ENCODE measurements around the gene CAMK1G.

The CAMK1G gene

DNA sequence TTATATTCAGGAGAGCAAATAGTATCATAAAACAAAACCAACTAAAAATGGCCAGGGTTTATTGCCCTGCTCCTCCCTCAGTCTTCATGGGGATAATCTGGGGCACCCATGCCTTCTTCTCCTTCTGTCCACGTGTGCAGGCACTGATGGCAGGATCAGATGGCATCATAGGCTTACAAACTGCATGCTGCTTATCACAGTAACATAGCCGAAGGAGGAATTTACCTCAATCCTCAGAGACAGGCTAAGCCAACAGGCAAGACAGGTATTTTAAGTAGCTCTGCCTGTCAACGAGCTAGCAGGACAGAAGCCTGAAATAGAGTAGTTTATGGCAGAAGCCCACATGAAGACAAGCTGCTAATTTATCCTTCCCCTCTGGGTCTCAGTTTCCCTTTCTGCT is 59.3 kb downstream of the CAMK1G start:
- DNase-seq (ENCODE audit: low read depth in 1 of 2, low spot score in 1 of 2) = no peak
- TF ChIP-seq POLR2AphosphoS5 (IDR thresholded peaks at IDR 0.05; ENCODE audit: low read depth) (no peak), REST (IDR thresholded peaks at IDR 0.05; ENCODE audit: insufficient replicate concordance, low read depth) (no peak), SPI1 (IDR thresholded peaks at IDR 0.05; ENCODE audit: borderline replicate concordance, low read depth) (no peak), GABPA (IDR thresholded peaks at IDR 0.05; ENCODE audit: low read depth) (no peak)
- TF ChIP-seq, protein P1, sequence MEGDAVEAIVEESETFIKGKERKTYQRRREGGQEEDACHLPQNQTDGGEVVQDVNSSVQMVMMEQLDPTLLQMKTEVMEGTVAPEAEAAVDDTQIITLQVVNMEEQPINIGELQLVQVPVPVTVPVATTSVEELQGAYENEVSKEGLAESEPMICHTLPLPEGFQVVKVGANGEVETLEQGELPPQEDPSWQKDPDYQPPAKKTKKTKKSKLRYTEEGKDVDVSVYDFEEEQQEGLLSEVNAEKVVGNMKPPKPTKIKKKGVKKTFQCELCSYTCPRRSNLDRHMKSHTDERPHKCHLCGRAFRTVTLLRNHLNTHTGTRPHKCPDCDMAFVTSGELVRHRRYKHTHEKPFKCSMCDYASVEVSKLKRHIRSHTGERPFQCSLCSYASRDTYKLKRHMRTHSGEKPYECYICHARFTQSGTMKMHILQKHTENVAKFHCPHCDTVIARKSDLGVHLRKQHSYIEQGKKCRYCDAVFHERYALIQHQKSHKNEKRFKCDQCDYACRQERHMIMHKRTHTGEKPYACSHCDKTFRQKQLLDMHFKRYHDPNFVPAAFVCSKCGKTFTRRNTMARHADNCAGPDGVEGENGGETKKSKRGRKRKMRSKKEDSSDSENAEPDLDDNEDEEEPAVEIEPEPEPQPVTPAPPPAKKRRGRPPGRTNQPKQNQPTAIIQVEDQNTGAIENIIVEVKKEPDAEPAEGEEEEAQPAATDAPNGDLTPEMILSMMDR (IDR thresholded peaks at IDR 0.05; ENCODE audit: insufficient read depth, low read length) = no peak
- Histone ChIP-seq H3K27ac (replicated peaks) (no peak overlapping the region), H3K27me3 (ENCODE audit: insufficient read depth, poor library complexity, severe bottlenecking) (no peaks in the 10 kb centered on the region), H3K4me3 (replicated peaks; ENCODE audit: insufficient read depth, low read length) (no peak overlapping the region)

GRCh38 chr1:209643285-209644020 is 59.9 kb downstream of the CAMK1G start:
- no peak for DNase-seq (ENCODE audit: low read depth in 1 of 2, low spot score in 1 of 2)
- H3K27me3 ChIP-seq (ENCODE audit: insufficient read depth, poor library complexity, severe bottlenecking) = no peaks in the 10 kb centered on the region
- H3K4me3 ChIP-seq (replicated peaks; ENCODE audit: insufficient read depth, low read length) = no peak overlapping the region
- no peak for TF ChIP-seq POLR2AphosphoS5 (IDR thresholded peaks at IDR 0.05; ENCODE audit: low read depth)
- TF ChIP-seq SPI1 (IDR thresholded peaks at IDR 0.05; ENCODE audit: borderline replicate concordance, low read depth) = no peak
- no peak for TF ChIP-seq REST (IDR thresholded peaks at IDR 0.05; ENCODE audit: insufficient replicate concordance, low read depth)
- TF ChIP-seq, protein P1 (IDR thresholded peaks at IDR 0.05; ENCODE audit: insufficient read depth, low read length) = no peak
- H3K27ac ChIP-seq (replicated peaks) = no peak overlapping the region

- Histone ChIP-seq H3K27ac (replicated peaks) (no peak overlapping the region), H3K4me3 (replicated peaks; ENCODE audit: insufficient read depth, low read length) (no peak overlapping the region), H3K27me3 (ENCODE audit: insufficient read depth, poor library complexity, severe bottlenecking) (no peaks in the 10 kb centered on the region)
- DNase-seq (ENCODE audit: low read depth in 1 of 2, low spot score in 1 of 2) = no peak
- TF ChIP-seq, protein P1 (IDR thresholded peaks at IDR 0.05; ENCODE audit: insufficient read depth, low read length) = no peak
- no peak for TF ChIP-seq GABPA (IDR thresholded peaks at IDR 0.05; ENCODE audit: low read depth)
- TF ChIP-seq REST (IDR thresholded peaks at IDR 0.05; ENCODE audit: insufficient replicate concordance, low read depth) = no peak
- TF ChIP-seq SPI1 (IDR thresholded peaks at IDR 0.05; ENCODE audit: borderline replicate concordance, low read depth) = no peak
- TF ChIP-seq POLR2AphosphoS5 (IDR thresholded peaks at IDR 0.05; ENCODE audit: low read depth) = no peak
Observed at GRCh38 chr1:209645574-209646452, 62.3 kb downstream of the CAMK1G start.

All from HL-60 (cell line).